Neural progenitor cell (in vitro differentiated cells): ENCODE measurements around the gene FHAD1. TPM values are rescaled to one million over a fixed set of nuclear protein-coding genes. Genes with fewer than 3 reads are reported as not detected.

Experiments
- DNase-seq: peaks from one replicate; pipeline ENCODE4 v3.0.0-alpha.2; 2016; ENCODE audit warnings: low spot score
- H2AFZ ChIP-seq: fragments of 200-600 bp; sonication (generic); replicated peaks from 2 replicates; pipeline ENCODE4 v1.6.1; 2016; ENCODE audit warnings: antibody characterized with exemption
- H3F3A ChIP-seq: fragments of 200-600 bp; sonication (generic); 2 replicates; pipeline ENCODE4 v1.6.1; 2016; ENCODE audit warnings: antibody characterized with exemption, low read depth
- H3K27ac ChIP-seq: fragments of 200-600 bp; sonication (generic); 2 replicates; pipeline ENCODE4 v1.5.1; 2016; ENCODE audit warnings: mild to moderate bottlenecking
- H3K27me3 ChIP-seq: fragments of 200-600 bp; sonication (generic); 2 replicates; pipeline ENCODE4 v1.6.1; 2016; ENCODE audit warnings: mild to moderate bottlenecking, moderate library complexity
- H3K36me3 ChIP-seq: fragments of 200-600 bp; sonication (generic); 2 replicates; pipeline ENCODE4 v1.5.1; 2016
- H3K4me1 ChIP-seq: fragments of 200-600 bp; sonication (generic); 2 replicates; pipeline ENCODE4 v1.6.1; 2016; ENCODE audit warnings: mixed run types
- H3K4me2 ChIP-seq: fragments of 200-600 bp; sonication (generic); 2 replicates; pipeline ENCODE4 v1.6.1; 2016
- H3K4me3 ChIP-seq: fragments of 200-600 bp; sonication (generic); 2 replicates; pipeline ENCODE4 v1.5.1; 2016
- H3K79me2 ChIP-seq: fragments of 200-600 bp; sonication (generic); 2 replicates; pipeline ENCODE4 v1.6.1; 2016; ENCODE audit warnings: low read depth
- H3K9ac ChIP-seq: fragments of 200-600 bp; sonication (generic); 2 replicates; pipeline ENCODE4 v1.6.1; 2016
- H3K9me3 ChIP-seq: fragments of 200-600 bp; sonication (generic); 2 replicates; pipeline ENCODE4 v1.5.1; 2016; ENCODE audit warnings: low read depth
- H4K20me1 ChIP-seq: fragments of 200-600 bp; sonication (generic); 2 replicates; pipeline ENCODE4 v1.6.1; 2016; ENCODE audit warnings: low read depth
- H3K27ac Mint-ChIP-seq: 3 replicates; pipeline ENCODE4 v1.8.0; 2021; ENCODE audit warnings: mixed read lengths
- H3K27me3 Mint-ChIP-seq: 2 replicates; pipeline ENCODE4 v1.8.0; 2022; ENCODE audit warnings: low read depth, mild to moderate bottlenecking, inconsistent platforms, moderate library complexity, mixed read lengths; ENCODE audit not compliant: insufficient read depth
- H3K36me3 Mint-ChIP-seq: 3 replicates; pipeline ENCODE4 v1.8.0; 2021; ENCODE audit warnings: mixed read lengths
- H3K4me1 Mint-ChIP-seq: 3 replicates; pipeline ENCODE4 v1.8.0; 2021; ENCODE audit warnings: mixed read lengths
- H3K4me3 Mint-ChIP-seq: 3 replicates; pipeline ENCODE4 v1.8.0; 2021; ENCODE audit warnings: mild to moderate bottlenecking, moderate library complexity, mixed read lengths
- H3K9me3 Mint-ChIP-seq: 3 replicates; pipeline ENCODE4 v1.8.0; 2020; ENCODE audit warnings: mixed read lengths
- EZH2 ChIP-seq: fragments of 200-600 bp; sonication (generic); IDR thresholded peaks from 2 replicates; pipeline ENCODE4 v1.6.1; 2017; ENCODE audit warnings: antibody characterized with exemption, mild to moderate bottlenecking, moderate library complexity
- EZH2phosphoT487 ChIP-seq: fragments of 200-600 bp; sonication (generic); IDR thresholded peaks from 2 replicates; pipeline ENCODE4 v1.6.1; 2017; ENCODE audit warnings: antibody characterized with exemption
- total RNA-seq: library from RNA; depleted of rRNA; stranded (reverse); fragments of >200 nt; gene quantifications from 2 replicates; pipeline ENCODE4 v1.2.3, GENCODE V29; 2015; ENCODE audit warnings: low replicate concordance
- TF ChIP-seq, protein P1 (sequence below): fragments of 200-600 bp; sonication (generic); IDR thresholded peaks from 2 replicates; pipeline ENCODE4 v1.5.1; 2017; ENCODE audit warnings: antibody characterized with exemption, mild to moderate bottlenecking

Gene FHAD1
- total RNA-seq, 1 donor from 2014 or later: 9.1 TPM

GRCh38 chr1:15406614-15407559 is 159.9 kb downstream of the FHAD1 start:
- Mint-ChIP-seq H3K4me3 (no peak overlapping the region), H3K27ac (no peak overlapping the region), H3K36me3 (no peaks in the 10 kb centered on the region), H3K4me1 (peaks cover 26% of the 10 kb centered on the region), H3K27me3 (peaks cover 6% of the 10 kb centered on the region), H3K9me3 (no peaks in the 10 kb centered on the region)
- no peaks in the 10 kb centered on the region for H3K36me3 ChIP-seq
- no peak overlapping the region for H3K4me3 ChIP-seq
- no peak overlapping the region for H3K4me2 ChIP-seq
- no peaks in the 10 kb centered on the region for H3K9me3 ChIP-seq
- H2AFZ ChIP-seq: no peak overlapping the region
- H3K79me2 ChIP-seq: no peaks in the 10 kb centered on the region
- TF ChIP-seq, protein P1, sequence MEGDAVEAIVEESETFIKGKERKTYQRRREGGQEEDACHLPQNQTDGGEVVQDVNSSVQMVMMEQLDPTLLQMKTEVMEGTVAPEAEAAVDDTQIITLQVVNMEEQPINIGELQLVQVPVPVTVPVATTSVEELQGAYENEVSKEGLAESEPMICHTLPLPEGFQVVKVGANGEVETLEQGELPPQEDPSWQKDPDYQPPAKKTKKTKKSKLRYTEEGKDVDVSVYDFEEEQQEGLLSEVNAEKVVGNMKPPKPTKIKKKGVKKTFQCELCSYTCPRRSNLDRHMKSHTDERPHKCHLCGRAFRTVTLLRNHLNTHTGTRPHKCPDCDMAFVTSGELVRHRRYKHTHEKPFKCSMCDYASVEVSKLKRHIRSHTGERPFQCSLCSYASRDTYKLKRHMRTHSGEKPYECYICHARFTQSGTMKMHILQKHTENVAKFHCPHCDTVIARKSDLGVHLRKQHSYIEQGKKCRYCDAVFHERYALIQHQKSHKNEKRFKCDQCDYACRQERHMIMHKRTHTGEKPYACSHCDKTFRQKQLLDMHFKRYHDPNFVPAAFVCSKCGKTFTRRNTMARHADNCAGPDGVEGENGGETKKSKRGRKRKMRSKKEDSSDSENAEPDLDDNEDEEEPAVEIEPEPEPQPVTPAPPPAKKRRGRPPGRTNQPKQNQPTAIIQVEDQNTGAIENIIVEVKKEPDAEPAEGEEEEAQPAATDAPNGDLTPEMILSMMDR: no peak
- no peak for TF ChIP-seq EZH2
- TF ChIP-seq EZH2phosphoT487: no peak
- H3K27ac ChIP-seq: no peak overlapping the region
- H3K27me3 ChIP-seq: peaks cover 45% of the 10 kb centered on the region
- H3F3A ChIP-seq: peaks cover 6% of the 10 kb centered on the region
- no peak overlapping the region for H3K9ac ChIP-seq
- H3K4me1 ChIP-seq: peaks cover 11% of the 10 kb centered on the region
- no peak for DNase-seq
- H4K20me1 ChIP-seq: peaks cover 12% of the 10 kb centered on the region

GRCh38 chr1:15407580-15407979 is 160.6 kb downstream of the FHAD1 start:
- Histone ChIP-seq H3F3A (peaks cover 6% of the 10 kb centered on the region), H3K79me2 (no peaks in the 10 kb centered on the region), H3K36me3 (no peaks in the 10 kb centered on the region), H3K9ac (no peak overlapping the region), H3K9me3 (no peaks in the 10 kb centered on the region), H2AFZ (no peak overlapping the region), H3K27ac (no peak overlapping the region), H3K4me1 (peaks cover 11% of the 10 kb centered on the region), H3K4me2 (no peak overlapping the region), H3K4me3 (no peak overlapping the region), H3K27me3 (peaks cover 52% of the 10 kb centered on the region), H4K20me1 (peaks cover 14% of the 10 kb centered on the region)
- Mint-ChIP-seq H3K27me3 (peaks cover 10% of the 10 kb centered on the region), H3K4me3 (no peak overlapping the region), H3K27ac (no peak overlapping the region), H3K36me3 (no peaks in the 10 kb centered on the region), H3K4me1 (peaks cover 33% of the 10 kb centered on the region), H3K9me3 (no peaks in the 10 kb centered on the region)
- TF ChIP-seq, protein P1: no peak
- no peak for TF ChIP-seq EZH2
- no peak for TF ChIP-seq EZH2phosphoT487
- DNase-seq: no peak

- no peaks in the 10 kb centered on the region for H3K9me3 ChIP-seq
- peak overlapping the region; percentile 72 for H3K4me3 ChIP-seq
- H3F3A ChIP-seq: peaks cover 6% of the 10 kb centered on the region
- TF ChIP-seq EZH2 (no peak), EZH2phosphoT487 (no peak)
- TF ChIP-seq, protein P1: no peak
- H3K27me3 Mint-ChIP-seq: peaks cover 15% of the 10 kb centered on the region
- peaks cover 54% of the 10 kb centered on the region for H3K27me3 ChIP-seq
- no peaks in the 10 kb centered on the region for H3K36me3 ChIP-seq
- H3K4me3 Mint-ChIP-seq: peak overlapping the region; percentile 89
- no peaks in the 10 kb centered on the region for H3K79me2 ChIP-seq
- peaks cover 32% of the 10 kb centered on the region for H3K4me1 Mint-ChIP-seq
- peak overlapping the region; percentile 95 for H3K4me2 ChIP-seq
- H3K9me3 Mint-ChIP-seq: no peaks in the 10 kb centered on the region
- H3K27ac Mint-ChIP-seq: peak overlapping the region; percentile 93
- H3K36me3 Mint-ChIP-seq: no peaks in the 10 kb centered on the region
- no peak overlapping the region for H3K9ac ChIP-seq
- peaks cover 14% of the 10 kb centered on the region for H4K20me1 ChIP-seq
- H3K4me1 ChIP-seq: peaks cover 11% of the 10 kb centered on the region
- peak overlapping the region; percentile 51 for H2AFZ ChIP-seq
- no peak overlapping the region for H3K27ac ChIP-seq
- no peak for DNase-seq
Observed at GRCh38 chr1:15408890-15409387, 161.9 kb downstream of the FHAD1 start.
